Neural crest cell (in vitro differentiated cells): ENCODE results near the gene GTF2IRD1. TPM values are rescaled to one million over a fixed set of nuclear protein-coding genes. Genes with fewer than 3 reads are reported as not detected.

Source experiments
- DNase-seq: peaks from one replicate; pipeline ENCODE4 v3.0.0; 2021; ENCODE audit warnings: low read depth, mixed read lengths, low spot score
- H3K27ac Mint-ChIP-seq: one replicate; pipeline ENCODE4 v1.8.0; 2021; ENCODE audit warnings: mild to moderate bottlenecking, mixed read lengths; ENCODE audit not compliant: unreplicated experiment
- H3K27me3 Mint-ChIP-seq: 2 replicates; pipeline ENCODE4 v1.8.0; 2021; ENCODE audit warnings: low read depth, mild to moderate bottlenecking, mixed read lengths
- H3K36me3 Mint-ChIP-seq: 2 replicates; pipeline ENCODE4 v1.8.0; 2021; ENCODE audit warnings: low read depth, mild to moderate bottlenecking, mixed read lengths
- H3K4me1 Mint-ChIP-seq: 2 replicates; pipeline ENCODE4 v1.8.0; 2021; ENCODE audit warnings: mixed read lengths
- H3K4me3 Mint-ChIP-seq: one replicate; pipeline ENCODE4 v1.8.0; 2021; ENCODE audit warnings: mild to moderate bottlenecking, mixed read lengths
- H3K9me3 Mint-ChIP-seq: 2 replicates; pipeline ENCODE4 v1.8.0; 2021; ENCODE audit warnings: mixed read lengths
- total RNA-seq: library from RNA; stranded (reverse); gene quantifications from 2 replicates; pipeline ENCODE4 v1.2.1, GENCODE V29; 2021
- TF ChIP-seq, protein P1 (sequence below): fragments of 200-600 bp; sonication (generic); conservative IDR thresholded peaks from 2 replicates; pipeline ENCODE4 v1.5.0; 2021; ENCODE audit warnings: antibody characterized with exemption, mild to moderate bottlenecking

The GTF2IRD1 gene
- total RNA-seq, 1 donor from 2014 or later, result 50.1 TPM

DNA sequence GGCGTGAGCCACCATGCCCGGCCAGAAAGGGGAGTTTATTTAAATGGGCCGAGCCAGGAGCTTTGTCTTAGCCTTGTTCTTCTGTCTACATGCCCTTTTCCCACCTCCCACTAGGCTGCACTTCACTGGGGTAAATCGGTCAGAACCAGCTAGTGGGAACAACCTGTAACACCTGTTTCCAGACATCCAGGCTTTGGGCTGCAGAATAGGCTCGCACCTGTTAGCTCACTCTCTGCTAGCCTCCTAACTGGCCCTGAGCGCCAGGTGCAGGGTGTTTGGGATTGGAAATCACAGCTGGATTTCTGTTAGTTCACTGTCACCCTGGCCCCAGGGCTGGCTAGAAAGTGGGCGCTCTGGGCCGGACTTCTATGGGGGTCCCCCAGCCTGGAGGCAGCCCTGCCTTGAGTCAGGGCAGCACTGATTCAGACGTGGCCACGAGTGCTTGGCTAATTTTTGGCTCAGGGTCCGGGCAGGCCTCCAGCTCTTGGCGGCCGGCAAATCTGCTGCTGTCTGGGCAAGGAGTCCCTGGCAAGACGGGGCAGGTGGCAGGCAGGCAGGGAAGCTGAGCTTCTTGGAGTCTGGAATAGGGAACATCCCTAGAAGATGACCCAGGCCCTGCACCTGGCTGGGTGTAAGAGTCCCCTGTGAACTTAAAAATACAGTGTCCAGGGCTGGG, 48.6 kb downstream of the GTF2IRD1 start:
- Mint-ChIP-seq H3K4me3 (no peak overlapping the region), H3K27me3 (no peaks in the 10 kb centered on the region), H3K9me3 (no peaks in the 10 kb centered on the region), H3K4me1 (no peaks in the 10 kb centered on the region), H3K36me3 (peaks cover 6% of the 10 kb centered on the region), H3K27ac (no peak overlapping the region)
- DNase-seq, result no peak
- TF ChIP-seq, protein P1, sequence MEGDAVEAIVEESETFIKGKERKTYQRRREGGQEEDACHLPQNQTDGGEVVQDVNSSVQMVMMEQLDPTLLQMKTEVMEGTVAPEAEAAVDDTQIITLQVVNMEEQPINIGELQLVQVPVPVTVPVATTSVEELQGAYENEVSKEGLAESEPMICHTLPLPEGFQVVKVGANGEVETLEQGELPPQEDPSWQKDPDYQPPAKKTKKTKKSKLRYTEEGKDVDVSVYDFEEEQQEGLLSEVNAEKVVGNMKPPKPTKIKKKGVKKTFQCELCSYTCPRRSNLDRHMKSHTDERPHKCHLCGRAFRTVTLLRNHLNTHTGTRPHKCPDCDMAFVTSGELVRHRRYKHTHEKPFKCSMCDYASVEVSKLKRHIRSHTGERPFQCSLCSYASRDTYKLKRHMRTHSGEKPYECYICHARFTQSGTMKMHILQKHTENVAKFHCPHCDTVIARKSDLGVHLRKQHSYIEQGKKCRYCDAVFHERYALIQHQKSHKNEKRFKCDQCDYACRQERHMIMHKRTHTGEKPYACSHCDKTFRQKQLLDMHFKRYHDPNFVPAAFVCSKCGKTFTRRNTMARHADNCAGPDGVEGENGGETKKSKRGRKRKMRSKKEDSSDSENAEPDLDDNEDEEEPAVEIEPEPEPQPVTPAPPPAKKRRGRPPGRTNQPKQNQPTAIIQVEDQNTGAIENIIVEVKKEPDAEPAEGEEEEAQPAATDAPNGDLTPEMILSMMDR, result no peak

DNA sequence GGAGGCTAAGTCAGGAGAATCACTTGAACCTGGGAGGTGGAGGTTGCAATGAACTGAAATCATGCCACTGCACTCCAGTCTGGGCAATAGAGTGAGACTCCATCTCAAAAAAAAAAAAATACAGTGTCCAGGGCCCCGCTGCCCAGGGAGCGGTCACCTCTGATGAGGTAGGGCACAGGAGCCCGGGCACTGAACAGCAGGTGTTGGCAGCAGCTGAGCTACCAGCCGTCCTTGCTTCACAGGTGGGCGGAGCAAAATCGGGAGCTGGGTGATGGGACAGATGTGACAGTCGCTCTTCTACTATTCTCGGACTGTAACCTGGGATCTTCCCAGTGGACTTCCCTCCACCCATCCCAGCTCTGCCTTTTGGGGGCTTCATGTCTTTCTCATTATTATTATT, 49.4 kb downstream of the GTF2IRD1 start:
- H3K27me3 Mint-ChIP-seq, result no peaks in the 10 kb centered on the region
- TF ChIP-seq, protein P1, result no peak

DNA sequence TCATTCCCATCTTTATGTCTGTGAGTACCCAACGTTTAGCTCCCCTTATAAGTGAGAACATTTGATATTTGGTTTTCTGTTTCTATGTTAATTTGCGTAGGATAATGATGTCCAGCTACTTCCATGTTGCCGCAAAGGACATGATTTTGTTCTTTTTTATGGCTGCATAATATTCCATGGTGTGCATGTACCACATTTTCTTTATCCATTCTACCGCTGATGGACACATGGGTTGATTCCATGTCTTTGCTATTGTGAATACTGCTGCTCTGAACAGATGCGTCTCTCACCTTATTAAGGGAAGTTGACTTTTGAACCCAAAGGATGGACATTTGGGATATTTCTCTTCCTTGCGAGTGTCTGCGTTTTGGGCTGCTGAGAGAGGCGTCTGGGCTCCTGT, 50.2 kb downstream of the GTF2IRD1 start:
- Mint-ChIP-seq H3K4me3 (no peak overlapping the region), H3K4me1 (no peaks in the 10 kb centered on the region), H3K9me3 (no peaks in the 10 kb centered on the region), H3K36me3 (peaks cover 10% of the 10 kb centered on the region), H3K27me3 (no peaks in the 10 kb centered on the region), H3K27ac (no peak overlapping the region)
- TF ChIP-seq, protein P1, result no peak
- DNase-seq, result no peak

More for the DNA sequence above, 49.4 kb downstream of the GTF2IRD1 start:
- peaks cover 6% of the 10 kb centered on the region for H3K36me3 Mint-ChIP-seq
- H3K27ac Mint-ChIP-seq, result no peak overlapping the region
- no peak for DNase-seq
- H3K9me3 Mint-ChIP-seq, result no peaks in the 10 kb centered on the region
- H3K4me3 Mint-ChIP-seq, result no peak overlapping the region
- H3K4me1 Mint-ChIP-seq, result no peaks in the 10 kb centered on the region

DNA sequence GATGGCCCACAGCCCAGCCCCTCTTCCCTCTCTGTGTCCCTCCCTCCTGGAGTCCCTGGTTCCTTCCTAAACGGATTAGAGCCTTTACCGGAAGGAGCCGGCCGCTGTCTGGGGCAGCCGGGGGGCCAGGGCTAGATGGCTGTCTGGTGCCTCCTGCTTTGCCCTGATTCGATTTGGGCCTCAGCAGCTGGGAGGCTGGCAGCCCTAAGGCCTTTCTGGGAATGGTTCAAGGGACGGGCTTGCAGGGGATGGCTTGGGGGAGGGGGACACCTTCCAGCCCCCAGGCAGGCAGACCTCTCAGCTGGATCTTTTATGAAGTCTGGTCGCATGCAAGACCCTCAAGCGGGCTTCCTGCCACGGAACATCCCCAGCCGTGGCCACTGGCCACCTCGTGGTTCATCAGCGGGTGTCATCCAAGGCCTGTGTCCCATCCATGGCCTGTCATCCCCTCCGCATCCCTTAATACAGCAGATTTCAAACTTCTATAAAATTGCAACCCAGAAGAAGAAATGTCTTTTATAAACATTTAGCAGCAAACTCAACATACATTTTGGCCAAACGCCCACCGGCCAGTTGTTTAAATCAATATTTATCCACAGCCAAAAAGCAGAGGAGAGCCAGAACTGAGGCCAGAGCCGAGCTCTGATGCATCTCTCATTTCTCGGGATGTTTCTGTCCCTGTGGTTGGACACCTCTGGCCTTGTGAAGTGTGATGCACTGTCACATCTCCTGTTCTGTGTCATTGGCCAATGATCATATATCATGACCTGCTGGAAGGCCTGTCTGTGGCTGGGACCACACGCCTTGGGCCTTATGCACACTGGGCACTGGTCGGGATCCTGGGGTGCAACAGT, 52.0 kb downstream of the GTF2IRD1 start:
- TF ChIP-seq, protein P1, result no peak
- Mint-ChIP-seq H3K27me3 (no peaks in the 10 kb centered on the region), H3K4me3 (no peak overlapping the region), H3K9me3 (no peaks in the 10 kb centered on the region), H3K36me3 (peaks cover 10% of the 10 kb centered on the region), H3K4me1 (no peaks in the 10 kb centered on the region), H3K27ac (no peak overlapping the region)
- no peak for DNase-seq

DNA sequence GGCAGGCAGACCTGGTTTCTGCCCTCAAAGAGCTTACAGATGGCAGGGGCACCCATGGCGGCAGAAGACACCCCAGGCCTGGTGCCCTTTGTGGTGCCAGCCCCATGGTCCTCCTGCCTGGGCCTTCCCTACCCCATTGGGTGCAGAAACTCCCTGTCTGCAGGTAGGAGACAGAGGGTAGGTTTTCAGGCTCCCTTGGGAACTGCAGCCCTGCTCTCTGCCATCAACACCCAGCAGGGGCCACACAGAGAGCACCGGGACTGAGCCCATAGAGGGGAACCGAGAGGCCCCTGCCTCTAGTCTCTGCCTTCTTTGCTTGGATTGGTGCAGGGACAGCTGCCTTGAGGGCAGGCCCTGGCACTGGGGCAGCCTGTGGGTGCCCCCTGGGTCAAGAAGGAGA, 52.6 kb downstream of the GTF2IRD1 start:
- Mint-ChIP-seq H3K36me3 (peaks cover 10% of the 10 kb centered on the region), H3K27ac (no peak overlapping the region), H3K4me3 (no peak overlapping the region), H3K4me1 (no peaks in the 10 kb centered on the region), H3K27me3 (no peaks in the 10 kb centered on the region), H3K9me3 (no peaks in the 10 kb centered on the region)
- no peak for DNase-seq
- TF ChIP-seq, protein P1, result no peak
